ENCODE data around the gene CA9.
"Not testable (repeated sequence)": the region's sequence is repeated elsewhere in the genome, so short reads cannot be mapped to it uniquely, and the experiment has no call there.

CA9 gene

GRCh38 chr9:35629597-35629996 is 44.1 kb upstream of the CA9 start:
- no peak overlapping the region for H3K27ac ChIP-seq (ENCODE audit: low read length)
- H3K4me2 ChIP-seq (ENCODE audit: low read length): no peak overlapping the region
- H3K9ac ChIP-seq (ENCODE audit: low read length): no peak overlapping the region

GRCh38 chr9:35635730-35636129 is 38.0 kb upstream of the CA9 start:
- H3K9me3 ChIP-seq (ENCODE audit: insufficient read depth, low read length): no peaks in the 10 kb centered on the region
- no peak overlapping the region for H3K4me3 ChIP-seq (ENCODE audit: low read length)
- H3K27me3 ChIP-seq (ENCODE audit: low read depth, low read length): no peaks in the 10 kb centered on the region
- H3K4me2 ChIP-seq (ENCODE audit: low read length): peak overlapping the region; percentile 27
- no peak for TF ChIP-seq EZH2phosphoT487 (IDR thresholded peaks at IDR 0.05; ENCODE audit: low read depth)
- TF ChIP-seq CTCF (IDR thresholded peaks at IDR 0.05; ENCODE audit: low read depth, low read length): no peak
- H3K27ac ChIP-seq (ENCODE audit: low read length): no peak overlapping the region
- H3K79me2 ChIP-seq (ENCODE audit: low read length): no peaks in the 10 kb centered on the region
- H4K20me1 ChIP-seq (ENCODE audit: insufficient read depth, low read length): no peaks in the 10 kb centered on the region
- peaks cover 29% of the 10 kb centered on the region for H3K4me1 ChIP-seq (ENCODE audit: low read length)
- no peak overlapping the region for H3K9ac ChIP-seq (ENCODE audit: low read length)
- no peak overlapping the region for H2AFZ ChIP-seq (ENCODE audit: low read depth, low read length)
- no peaks in the 10 kb centered on the region for H3K36me3 ChIP-seq (replicated peaks; ENCODE audit: low read depth, low read length)

More at GRCh38 chr9:35629597-35629996, 44.1 kb upstream of the CA9 start:
- Histone ChIP-seq H4K20me1 (ENCODE audit: insufficient read depth, low read length) (no peaks in the 10 kb centered on the region), H3K4me1 (ENCODE audit: low read length) (peaks cover 24% of the 10 kb centered on the region), H3K4me3 (ENCODE audit: low read length) (no peak overlapping the region), H3K9me3 (ENCODE audit: insufficient read depth, low read length) (no peaks in the 10 kb centered on the region), H3K36me3 (replicated peaks; ENCODE audit: low read depth, low read length) (no peaks in the 10 kb centered on the region), H2AFZ (ENCODE audit: low read depth, low read length) (no peak overlapping the region), H3K27me3 (ENCODE audit: low read depth, low read length) (no peaks in the 10 kb centered on the region), H3K79me2 (ENCODE audit: low read length) (no peaks in the 10 kb centered on the region)
- TF ChIP-seq CTCF (IDR thresholded peaks at IDR 0.05; ENCODE audit: low read depth, low read length) (no peak), EZH2phosphoT487 (IDR thresholded peaks at IDR 0.05; ENCODE audit: low read depth) (no peak)

GRCh38 chr9:35636135-35636876 is 37.4 kb upstream of the CA9 start:
- no peak overlapping the region for H3K27ac ChIP-seq (ENCODE audit: low read length)
- no peaks in the 10 kb centered on the region for H4K20me1 ChIP-seq (ENCODE audit: insufficient read depth, low read length)
- H2AFZ ChIP-seq (ENCODE audit: low read depth, low read length): no peak overlapping the region
- H3K4me3 ChIP-seq (ENCODE audit: low read length): no peak overlapping the region
- peaks cover 29% of the 10 kb centered on the region for H3K4me1 ChIP-seq (ENCODE audit: low read length)
- peak overlapping the region; percentile 27 for H3K4me2 ChIP-seq (ENCODE audit: low read length)
- H3K79me2 ChIP-seq (ENCODE audit: low read length): no peaks in the 10 kb centered on the region
- no peaks in the 10 kb centered on the region for H3K36me3 ChIP-seq (replicated peaks; ENCODE audit: low read depth, low read length)
- TF ChIP-seq CTCF (IDR thresholded peaks at IDR 0.05; ENCODE audit: low read depth, low read length): no peak
- no peak for TF ChIP-seq EZH2phosphoT487 (IDR thresholded peaks at IDR 0.05; ENCODE audit: low read depth)
- no peak overlapping the region for H3K9ac ChIP-seq (ENCODE audit: low read length)
- H3K9me3 ChIP-seq (ENCODE audit: insufficient read depth, low read length): no peaks in the 10 kb centered on the region
- no peaks in the 10 kb centered on the region for H3K27me3 ChIP-seq (ENCODE audit: low read depth, low read length)

- not testable (repeated sequence) for H3K9ac ChIP-seq (ENCODE audit: low read length); H3K27me3 ChIP-seq (ENCODE audit: low read depth, low read length); H4K20me1 ChIP-seq (ENCODE audit: insufficient read depth, low read length); H3K79me2 ChIP-seq (ENCODE audit: low read length); H3K4me3 ChIP-seq (ENCODE audit: low read length); H2AFZ ChIP-seq (ENCODE audit: low read depth, low read length); H3K9me3 ChIP-seq (ENCODE audit: insufficient read depth, low read length); H3K4me2 ChIP-seq (ENCODE audit: low read length); H3K27ac ChIP-seq (ENCODE audit: low read length); H3K36me3 ChIP-seq (replicated peaks; ENCODE audit: low read depth, low read length)
- H3K4me1 ChIP-seq (ENCODE audit: low read length): peaks cover 29% of the 10 kb centered on the region
Measured at GRCh38 chr9:35636877-35637246, 36.9 kb upstream of the CA9 start.

GRCh38 chr9:35637427-35637955 is 36.2 kb upstream of the CA9 start:
- not testable (repeated sequence) for H3K79me2 ChIP-seq (ENCODE audit: low read length); H4K20me1 ChIP-seq (ENCODE audit: insufficient read depth, low read length); H3K4me3 ChIP-seq (ENCODE audit: low read length); H2AFZ ChIP-seq (ENCODE audit: low read depth, low read length); H3K27me3 ChIP-seq (ENCODE audit: low read depth, low read length); H3K27ac ChIP-seq (ENCODE audit: low read length); H3K36me3 ChIP-seq (replicated peaks; ENCODE audit: low read depth, low read length); H3K4me2 ChIP-seq (ENCODE audit: low read length); H3K9ac ChIP-seq (ENCODE audit: low read length); H3K9me3 ChIP-seq (ENCODE audit: insufficient read depth, low read length)
- H3K4me1 ChIP-seq (ENCODE audit: low read length): peaks cover 29% of the 10 kb centered on the region

- not testable (repeated sequence) for H3K4me2 ChIP-seq (ENCODE audit: low read length); H2AFZ ChIP-seq (ENCODE audit: low read depth, low read length); H3K27me3 ChIP-seq (ENCODE audit: low read depth, low read length); H3K27ac ChIP-seq (ENCODE audit: low read length); H3K36me3 ChIP-seq (replicated peaks; ENCODE audit: low read depth, low read length); H3K4me3 ChIP-seq (ENCODE audit: low read length); H3K9me3 ChIP-seq (ENCODE audit: insufficient read depth, low read length); H4K20me1 ChIP-seq (ENCODE audit: insufficient read depth, low read length); H3K79me2 ChIP-seq (ENCODE audit: low read length); H3K9ac ChIP-seq (ENCODE audit: low read length)
- H3K4me1 ChIP-seq (ENCODE audit: low read length): peaks cover 29% of the 10 kb centered on the region
Measured at GRCh38 chr9:35638751-35639150, 35.0 kb upstream of the CA9 start.

GRCh38 chr9:35639225-35639624 is 34.5 kb upstream of the CA9 start:
- H3K4me3 ChIP-seq (ENCODE audit: low read length); H3K27ac ChIP-seq (ENCODE audit: low read length); H3K27me3 ChIP-seq (ENCODE audit: low read depth, low read length); H3K36me3 ChIP-seq (replicated peaks; ENCODE audit: low read depth, low read length); H3K79me2 ChIP-seq (ENCODE audit: low read length); H3K4me2 ChIP-seq (ENCODE audit: low read length); H2AFZ ChIP-seq (ENCODE audit: low read depth, low read length); H4K20me1 ChIP-seq (ENCODE audit: insufficient read depth, low read length); H3K9ac ChIP-seq (ENCODE audit: low read length); H3K9me3 ChIP-seq (ENCODE audit: insufficient read depth, low read length): not testable (repeated sequence)
- H3K4me1 ChIP-seq (ENCODE audit: low read length): peaks cover 25% of the 10 kb centered on the region

Measured in OCI-LY3 (cell line).